T1000 (cell line): ENCODE measurements around the gene TAAR2.
"Not testable (repeated sequence)": the region's sequence is repeated elsewhere in the genome, so short reads cannot be mapped to it uniquely, and the experiment has no call there.

Experiments
- DNase-seq: peaks from one replicate; lab custom pipeline; 2025; ENCODE audit warnings: mixed read lengths; lab: John Stamatoyannopoulos, UW

TAAR2 gene

DNA sequence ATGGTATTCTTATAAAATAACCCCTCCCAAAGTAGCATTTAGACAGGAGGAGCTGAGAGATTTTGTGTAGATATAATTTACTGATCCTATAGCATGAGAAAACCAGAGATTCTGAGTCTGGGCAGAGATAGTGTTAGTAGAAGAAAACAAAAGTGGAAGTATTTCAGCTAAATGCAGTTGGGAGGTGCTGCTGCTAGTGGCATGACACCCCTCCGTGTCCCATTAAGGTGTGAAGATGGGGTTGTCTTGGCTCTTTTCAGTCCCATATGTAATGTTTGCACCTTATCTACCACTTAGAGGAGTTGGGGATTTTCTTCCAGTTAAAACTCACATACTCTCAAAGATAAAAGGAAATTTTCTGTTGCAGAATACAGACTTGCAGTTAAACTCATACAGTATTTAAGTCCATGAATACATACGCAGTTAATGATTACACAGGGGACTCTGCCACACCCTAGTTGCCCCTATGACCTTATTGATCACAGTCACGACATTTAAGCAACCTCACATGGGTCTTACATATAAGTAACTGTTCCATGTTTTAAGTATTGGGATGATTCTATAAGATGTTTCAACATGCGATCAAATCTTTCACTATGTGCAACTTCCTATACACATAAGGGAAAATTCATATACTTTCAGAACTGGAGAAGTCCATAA, 11.5 kb downstream of the TAAR2 start:
- DNase-seq, result no peak

DNA sequence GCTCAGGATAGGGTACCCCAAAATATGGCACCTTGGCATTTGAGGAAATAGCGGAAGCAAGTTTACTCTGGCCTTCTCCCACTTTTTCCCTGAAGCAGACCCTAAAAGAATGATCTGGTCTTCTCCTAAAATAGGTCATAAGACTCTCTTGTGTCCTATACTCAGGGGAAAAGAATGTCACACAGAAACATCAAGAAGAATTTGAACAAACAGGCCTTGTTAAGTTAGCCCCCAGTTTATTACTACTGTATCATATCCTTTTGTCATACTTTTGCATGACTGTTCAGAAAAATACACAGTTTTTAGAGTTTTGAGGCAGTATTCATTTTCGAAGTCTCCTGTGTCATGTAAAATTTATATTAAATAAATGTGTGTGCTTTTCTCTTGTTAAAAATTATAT, 12.5 kb downstream of the TAAR2 start:
- DNase-seq, result no peak

DNA sequence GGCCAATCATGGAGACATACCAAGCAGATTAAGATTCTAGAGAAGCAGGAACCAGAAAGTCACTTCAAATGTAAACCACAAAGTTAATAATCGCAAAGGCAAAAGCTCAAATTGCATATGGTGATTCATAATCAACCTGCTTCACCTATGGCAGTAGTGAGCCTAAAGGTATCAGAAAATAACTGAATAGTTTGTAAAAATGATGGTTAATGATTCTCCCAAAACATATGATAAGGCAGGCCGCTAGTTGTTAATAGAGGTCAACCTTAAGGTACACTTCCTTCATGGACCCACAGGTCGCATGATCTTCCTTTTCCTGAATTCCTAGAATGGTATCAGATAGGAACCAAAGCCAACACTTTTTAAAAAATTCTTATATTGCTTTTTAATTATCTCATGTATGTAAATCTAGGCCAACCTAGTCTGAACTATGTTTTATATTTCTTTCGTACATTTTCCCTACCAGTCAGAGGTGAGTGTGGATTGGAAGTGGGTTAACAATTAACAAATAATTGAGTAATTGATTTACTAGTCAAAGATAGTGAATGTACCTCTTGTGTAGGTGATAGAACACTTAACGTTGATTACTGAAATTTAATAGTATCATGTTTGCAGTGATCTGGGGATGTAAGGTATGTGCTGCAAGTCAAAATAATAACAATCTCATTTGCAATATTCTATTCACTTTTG, 16.4 kb downstream of the TAAR2 start:
- DNase-seq, result no peak

DNA sequence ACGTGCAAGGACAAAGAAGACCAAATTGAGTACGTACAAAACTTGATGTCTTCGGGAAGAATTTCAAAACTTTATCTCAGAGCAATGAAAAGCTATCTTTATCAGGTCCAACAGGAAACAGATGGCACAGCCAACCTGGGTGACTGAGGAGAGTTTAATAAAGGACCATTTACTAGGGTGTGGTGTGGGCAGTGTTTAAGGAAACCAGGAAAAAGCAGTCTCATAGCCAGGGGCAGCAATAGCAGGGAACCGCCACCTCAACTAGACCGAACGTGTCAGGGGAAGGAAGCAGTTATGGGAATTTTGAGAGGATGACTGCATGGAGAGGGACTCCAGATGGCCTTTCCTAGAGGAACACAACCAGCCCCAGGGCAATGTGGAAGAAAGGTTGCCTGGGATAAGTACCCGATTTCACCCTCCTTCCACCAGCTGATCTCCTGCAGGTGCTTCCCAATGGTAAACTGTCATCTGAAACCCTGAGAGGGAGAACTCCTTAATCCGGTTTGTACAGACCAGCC, 19.4 kb downstream of the TAAR2 start:
- DNase-seq, result no peak

DNA sequence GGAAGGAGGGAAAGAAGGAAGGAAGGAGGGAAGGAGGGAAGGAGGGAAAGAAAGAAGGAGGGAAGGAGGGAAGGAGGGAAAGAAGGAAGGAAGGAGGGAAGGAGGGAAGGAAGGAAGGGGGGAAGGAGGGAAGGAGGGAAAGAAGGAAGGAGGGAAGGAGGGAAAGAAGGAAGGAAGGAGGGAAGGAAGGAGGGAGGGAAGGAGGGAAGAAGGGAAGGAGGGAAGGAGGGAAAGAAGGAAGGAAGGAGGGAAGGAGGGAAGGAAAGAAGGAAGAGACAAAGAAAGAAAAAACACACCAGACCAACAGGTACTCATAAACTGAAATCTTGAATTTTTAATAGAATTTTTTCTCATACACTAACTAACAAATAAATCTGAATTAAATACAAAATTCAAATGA, 23.2 kb downstream of the TAAR2 start:
- DNase-seq, result not testable (repeated sequence)

DNA sequence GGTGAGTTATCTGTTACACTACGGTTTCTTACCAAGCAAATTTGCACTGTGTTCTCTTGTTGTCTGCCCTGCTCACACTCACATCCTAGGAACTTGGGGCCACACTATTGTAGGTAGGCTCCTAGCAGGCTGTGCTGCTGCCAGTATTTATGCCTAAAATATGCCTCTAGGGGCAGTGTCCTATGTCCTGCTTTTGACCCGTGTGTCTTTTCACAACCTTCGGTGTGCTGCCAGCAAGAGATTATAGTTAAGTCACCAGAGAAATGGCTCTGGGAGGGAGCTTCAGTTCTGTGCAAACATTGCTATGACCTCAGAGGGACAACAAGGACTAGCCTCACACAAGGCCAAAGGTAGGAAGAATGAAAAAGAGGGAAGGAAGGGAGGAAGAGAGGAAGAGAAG, 25.6 kb downstream of the TAAR2 start:
- DNase-seq, result no peak

DNA sequence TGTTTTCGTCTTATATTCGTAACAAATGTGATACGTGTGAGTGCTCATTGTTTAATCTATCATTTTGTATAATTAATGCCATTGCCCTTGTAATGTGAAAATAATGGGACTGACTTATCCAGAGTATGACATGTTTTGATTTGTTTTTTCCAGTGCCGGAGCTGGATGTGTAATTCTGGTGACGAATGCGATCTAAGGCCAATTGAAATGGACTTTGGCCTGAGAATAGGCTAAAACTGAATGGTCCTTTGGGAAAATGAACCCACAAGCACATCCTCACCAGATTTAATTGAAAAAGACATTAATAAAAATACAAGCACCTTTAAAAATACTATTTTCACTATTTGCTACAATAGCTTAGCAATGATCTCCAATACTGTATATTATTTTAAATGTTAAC, 27.9 kb downstream of the TAAR2 start:
- DNase-seq, result no peak

DNA sequence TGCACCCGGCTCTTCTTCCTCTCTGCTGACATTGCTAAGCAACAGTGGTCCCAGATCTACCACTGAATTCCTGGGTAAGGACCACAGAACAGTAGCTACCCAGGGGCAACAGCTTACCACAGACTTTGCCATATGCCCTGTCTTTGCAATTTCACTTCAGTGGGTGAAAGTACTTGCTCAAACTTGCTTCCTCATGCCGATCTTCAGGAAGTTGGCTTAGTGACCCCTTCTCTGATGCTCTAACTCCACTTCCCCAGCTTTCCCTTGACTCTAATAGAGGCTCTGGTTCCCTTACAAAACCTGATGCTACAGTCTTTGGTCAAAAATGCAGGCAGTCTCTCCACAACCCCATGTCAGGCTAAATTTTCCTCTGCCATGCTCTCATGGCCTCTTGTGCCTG, 31.2 kb downstream of the TAAR2 start:
- no peak for DNase-seq

DNA sequence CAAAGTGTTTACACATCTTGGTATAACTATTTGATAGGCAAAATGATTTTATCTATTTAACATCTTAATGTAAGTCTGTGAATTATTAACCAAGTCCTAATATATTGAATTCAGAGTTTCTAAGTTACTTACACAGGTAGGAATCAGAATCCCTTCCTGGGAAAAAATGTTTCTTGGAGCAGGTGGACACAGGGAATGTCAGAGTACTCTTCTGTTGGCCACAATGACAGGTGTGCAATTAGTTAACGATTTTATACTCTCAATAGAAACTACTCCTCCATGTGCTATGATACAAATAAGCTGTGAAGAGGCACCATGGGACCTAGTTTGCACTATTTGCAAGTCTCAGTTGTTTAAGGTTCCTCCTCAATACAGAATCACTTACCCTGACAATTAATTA, 33.7 kb downstream of the TAAR2 start:
- DNase-seq, result no peak

DNA sequence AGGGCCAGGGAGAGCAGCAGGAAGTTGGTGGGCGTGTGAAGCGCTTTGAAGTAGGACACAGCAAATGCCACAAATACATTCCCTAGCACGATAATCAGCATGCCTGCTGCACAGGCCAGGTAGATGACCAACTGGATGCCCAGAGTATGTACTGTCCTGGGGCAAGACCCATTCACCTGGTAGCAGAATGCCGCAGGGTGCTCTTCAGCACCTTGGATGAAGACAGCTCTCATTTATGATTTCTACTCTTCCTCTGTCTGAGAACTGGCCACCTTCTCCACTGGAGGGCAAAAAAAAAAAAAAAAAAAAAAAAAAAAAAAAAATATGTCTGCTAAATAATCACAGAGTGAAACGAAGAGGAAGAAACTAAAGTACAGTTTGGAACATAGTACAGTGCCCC, 34.6 kb downstream of the TAAR2 start, which contains the start of gene TAAR5:
Gene TAAR5, minus strand, starts transcription at position 288 of the 400 bp plus-strand sequence. Its CDS starts 55 bp downstream, at position 233.
- no peak for DNase-seq

DNA sequence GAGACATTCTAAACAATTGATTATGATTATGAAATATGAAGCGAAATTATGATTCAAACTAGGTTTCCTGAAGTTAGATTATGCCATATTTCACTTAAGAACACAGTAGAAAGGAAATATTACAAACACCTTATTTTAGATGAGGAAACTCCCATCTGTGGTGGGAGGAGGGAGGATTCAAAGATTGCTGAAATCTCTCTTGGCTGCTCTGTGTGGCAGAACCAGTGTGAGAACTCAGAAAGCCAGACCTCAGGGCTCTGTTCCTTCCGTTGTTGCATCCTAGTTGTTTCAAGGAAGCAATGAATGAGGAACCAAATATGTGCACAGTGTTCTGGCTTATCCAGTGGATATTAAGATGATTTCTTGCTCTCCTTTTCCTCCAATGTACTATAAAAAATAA, 36.7 kb downstream of the TAAR2 start:
- no peak for DNase-seq

DNA sequence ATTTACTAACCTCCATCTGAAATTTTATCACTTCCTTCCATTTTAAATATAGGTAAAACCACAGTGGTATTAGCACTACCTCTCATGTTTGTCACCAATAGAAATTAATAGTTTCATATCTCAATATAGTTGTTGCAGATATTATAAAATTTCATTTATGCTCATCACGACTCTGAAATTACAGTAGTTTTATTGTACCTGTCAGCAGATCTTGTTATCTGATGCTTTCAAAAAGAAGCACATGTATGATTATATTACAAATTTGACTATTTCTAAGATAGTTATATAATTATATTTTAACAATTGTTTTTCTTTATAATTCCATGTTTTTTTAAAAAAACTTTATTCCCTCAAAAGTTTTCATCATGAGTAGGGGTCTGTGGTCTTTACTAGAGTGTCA, 39.4 kb downstream of the TAAR2 start:
- DNase-seq, result no peak

DNA sequence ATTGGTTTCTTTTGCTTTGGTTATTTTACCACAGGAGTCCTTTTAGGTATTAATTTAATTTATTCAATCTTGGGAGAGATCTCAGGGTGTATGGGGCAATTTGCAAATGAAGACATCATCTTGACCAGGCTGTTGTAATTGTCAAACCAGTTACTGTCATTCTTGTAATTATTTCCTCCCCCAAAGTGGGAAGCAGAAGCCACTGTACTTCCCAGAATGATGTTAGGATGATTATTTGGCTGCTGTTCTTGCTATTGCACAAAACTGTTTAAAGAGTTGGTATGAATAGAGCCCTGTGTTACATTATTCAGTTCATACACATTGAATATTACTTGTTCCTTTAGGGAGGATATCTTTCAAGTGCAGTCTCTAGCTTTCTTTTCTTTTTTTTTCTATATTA, 52.3 kb downstream of the TAAR2 start:
- DNase-seq, result no peak

DNA sequence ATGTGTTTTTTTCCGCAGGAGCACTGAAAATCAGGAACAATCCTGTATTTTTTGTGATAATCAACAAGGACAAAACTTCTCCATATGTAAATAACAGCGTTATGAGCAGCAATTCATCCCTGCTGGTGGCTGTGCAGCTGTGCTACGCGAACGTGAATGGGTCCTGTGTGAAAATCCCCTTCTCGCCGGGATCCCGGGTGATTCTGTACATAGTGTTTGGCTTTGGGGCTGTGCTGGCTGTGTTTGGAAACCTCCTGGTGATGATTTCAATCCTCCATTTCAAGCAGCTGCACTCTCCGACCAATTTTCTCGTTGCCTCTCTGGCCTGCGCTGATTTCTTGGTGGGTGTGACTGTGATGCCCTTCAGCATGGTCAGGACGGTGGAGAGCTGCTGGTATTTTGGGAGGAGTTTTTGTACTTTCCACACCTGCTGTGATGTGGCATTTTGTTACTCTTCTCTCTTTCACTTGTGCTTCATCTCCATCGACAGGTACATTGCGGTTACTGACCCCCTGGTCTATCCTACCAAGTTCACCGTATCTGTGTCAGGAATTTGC, 53.8 kb downstream of the TAAR2 start, which contains the start of gene TAAR6:
Gene TAAR6, plus strand, starts transcription at position 102 of the 557 bp plus-strand sequence. Its CDS starts 0 bp downstream, at position 102.
- DNase-seq, result no peak

DNA sequence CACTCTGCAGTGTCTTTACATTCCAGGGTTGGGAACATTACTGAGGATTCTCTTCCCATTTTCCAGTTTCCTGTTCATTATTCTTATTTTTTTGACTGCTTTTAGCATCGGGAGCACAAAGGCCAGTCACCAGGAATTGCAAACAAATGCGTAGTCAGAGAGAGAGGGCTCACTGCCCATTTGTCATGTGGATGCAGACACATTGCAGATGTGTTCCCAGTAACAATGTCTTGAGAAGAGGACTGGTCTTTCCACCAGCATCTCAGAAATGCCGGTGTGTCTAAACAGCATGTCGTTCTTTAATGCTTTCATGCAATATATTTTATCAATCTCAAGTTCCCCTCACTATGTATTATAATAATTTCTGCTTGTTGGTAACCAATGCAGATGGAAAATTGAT, 54.9 kb downstream of the TAAR2 start:
- no peak for DNase-seq

DNA sequence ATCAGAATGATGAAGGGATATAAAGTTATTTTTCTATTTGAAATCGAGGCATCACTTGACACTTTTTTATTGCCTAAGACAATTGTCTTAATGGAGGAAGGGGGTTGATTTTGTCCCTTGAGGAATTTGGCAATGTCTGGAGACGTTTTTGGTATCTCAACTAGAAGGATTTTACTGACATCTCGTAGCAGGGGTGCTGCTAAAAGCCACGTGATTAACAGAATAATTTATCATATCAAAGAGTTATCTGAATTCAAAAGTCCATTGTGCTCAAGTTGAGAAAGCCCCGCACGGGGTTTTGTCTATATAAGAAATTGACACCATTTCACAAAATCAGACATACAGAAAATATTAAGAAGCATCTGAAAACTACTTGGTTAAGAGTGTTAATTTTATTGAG, 55.5 kb downstream of the TAAR2 start:
- no peak for DNase-seq

DNA sequence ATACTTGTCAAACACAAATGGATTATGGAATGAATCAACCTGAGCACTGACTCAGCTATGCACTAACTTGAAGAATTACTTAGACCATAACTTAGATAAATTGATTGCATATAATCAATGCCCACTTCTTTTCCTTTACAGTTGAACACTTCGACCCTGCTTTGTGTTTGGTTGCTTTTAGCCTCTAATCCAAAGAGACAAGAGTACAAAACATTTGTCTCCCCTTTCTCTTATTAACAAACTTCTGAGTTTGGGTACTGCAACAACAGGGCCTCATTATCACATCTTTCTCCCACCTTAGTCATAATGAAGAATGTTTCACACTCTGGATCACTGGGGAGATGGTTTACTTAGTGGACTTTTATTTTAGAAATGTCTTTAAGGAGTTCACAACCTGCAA, 56.5 kb downstream of the TAAR2 start:
- DNase-seq, result no peak
